GM23248 (cell line): ENCODE results near the gene DIP2C. TPM values are rescaled to one million over a fixed set of nuclear protein-coding genes. Genes with fewer than 3 reads are reported as not detected.

ENCODE experiments used
- DNase-seq: peaks from one replicate; pipeline ENCODE4 v3.0.0-alpha.2; 2015
- H2AFZ ChIP-seq: fragments of 200-600 bp; sonication (generic); 2 replicates; pipeline ENCODE4 v1.6.1; 2016; ENCODE audit warnings: antibody characterized with exemption
- H3F3A ChIP-seq: fragments of 200-600 bp; sonication (generic); 2 replicates; pipeline ENCODE4 v1.6.1; 2016; ENCODE audit warnings: mild to moderate bottlenecking, antibody characterized with exemption, mixed run types; ENCODE audit not compliant: insufficient read depth
- H3K27ac ChIP-seq: fragments of 200-600 bp; sonication (generic); 2 replicates; pipeline ENCODE4 v1.5.1; 2016; ENCODE audit warnings: mild to moderate bottlenecking
- H3K27me3 ChIP-seq: fragments of 200-600 bp; sonication (generic); replicated peaks from 2 replicates; pipeline ENCODE4 v1.6.1; 2016; ENCODE audit warnings: mild to moderate bottlenecking; ENCODE audit not compliant: insufficient read depth
- H3K36me3 ChIP-seq: fragments of 200-600 bp; sonication (generic); 2 replicates; pipeline ENCODE4 v1.6.1; 2016; ENCODE audit warnings: low read depth, mild to moderate bottlenecking
- H3K4me1 ChIP-seq: fragments of 200-600 bp; sonication (generic); 2 replicates; pipeline ENCODE4 v1.6.1; 2016; ENCODE audit warnings: mild to moderate bottlenecking; ENCODE audit not compliant: insufficient read depth
- H3K4me2 ChIP-seq: fragments of 200-600 bp; sonication (generic); one replicate; pipeline ENCODE4 v1.6.1; 2016; ENCODE audit warnings: mild to moderate bottlenecking; ENCODE audit not compliant: unreplicated experiment
- H3K4me3 ChIP-seq: fragments of 200-600 bp; sonication (generic); 2 replicates; pipeline ENCODE4 v1.5.1; 2016; ENCODE audit warnings: mild to moderate bottlenecking
- H3K79me2 ChIP-seq: fragments of 200-600 bp; sonication (generic); 2 replicates; pipeline ENCODE4 v1.6.1; 2016; ENCODE audit warnings: mild to moderate bottlenecking; ENCODE audit not compliant: insufficient read depth
- H3K9ac ChIP-seq: fragments of 200-600 bp; sonication (generic); 2 replicates; pipeline ENCODE4 v1.6.1; 2016; ENCODE audit warnings: mild to moderate bottlenecking
- H3K9me2 ChIP-seq: fragments of 200-600 bp; sonication (generic); 2 replicates; pipeline ENCODE4 v1.6.1; 2016; ENCODE audit warnings: mixed run types, mild to moderate bottlenecking, moderate library complexity; ENCODE audit not compliant: insufficient read depth
- H3K9me3 ChIP-seq: fragments of 200-600 bp; sonication (generic); one replicate; pipeline ENCODE4 v1.6.1; 2017; ENCODE audit warnings: low read depth
- H4K20me1 ChIP-seq: fragments of 200-600 bp; sonication (generic); 2 replicates; pipeline ENCODE4 v1.6.0; 2016; ENCODE audit not compliant: insufficient read depth
- EZH2 ChIP-seq: fragments of 200-600 bp; sonication (generic); IDR thresholded peaks from 2 replicates; pipeline ENCODE4 v1.6.1; 2018; ENCODE audit warnings: antibody characterized with exemption, mild to moderate bottlenecking; ENCODE audit not compliant: insufficient read depth, poor library complexity, severe bottlenecking
- EZH2phosphoT487 ChIP-seq: fragments of 200-600 bp; sonication (generic); IDR thresholded peaks from 2 replicates; pipeline ENCODE4 v1.6.1; 2018; ENCODE audit warnings: antibody characterized with exemption, moderate library complexity, mild to moderate bottlenecking, low read depth; ENCODE audit not compliant: insufficient read depth
- WGBS, 2 experiments: methylation state at CpG; one replicate each; pipeline ENCODE4 v1.1.6; 2015 to 2017; ENCODE audit warnings: low lambda C conversion rate in 2 of 2, low coverage in 1 of 2; ENCODE audit errors: missing lambda C conversion rate in 2 of 2; 5-methylcytosine and 5-hydroxymethylcytosine counted together
- in situ Hi-C: fragments of 300-500 bp; cut with MboI; formaldehyde crosslinking; loops from 2 replicates; pipeline ENCODE4 v1.15.0; 2020
- polyA plus RNA-seq: library from polyadenylated mRNA; unstranded; fragments of >200 nt; fragmentation: Nextera tagmentation; extraction: Ambion mirVana; gene quantifications from 2 replicates; pipeline ENCODE4 v1.2.1, GENCODE V29; 2016
- total RNA-seq: library from RNA; depleted of rRNA; stranded (reverse); fragments of >200 nt; shearing (Covaris generic); gene quantifications from 2 replicates; pipeline ENCODE4 v1.2.3, GENCODE V29; 2014

The DIP2C gene
- total and polyA plus RNA-seq, 2 experiments from 2014 or later: 12.0 to 13.1 TPM

DNA sequence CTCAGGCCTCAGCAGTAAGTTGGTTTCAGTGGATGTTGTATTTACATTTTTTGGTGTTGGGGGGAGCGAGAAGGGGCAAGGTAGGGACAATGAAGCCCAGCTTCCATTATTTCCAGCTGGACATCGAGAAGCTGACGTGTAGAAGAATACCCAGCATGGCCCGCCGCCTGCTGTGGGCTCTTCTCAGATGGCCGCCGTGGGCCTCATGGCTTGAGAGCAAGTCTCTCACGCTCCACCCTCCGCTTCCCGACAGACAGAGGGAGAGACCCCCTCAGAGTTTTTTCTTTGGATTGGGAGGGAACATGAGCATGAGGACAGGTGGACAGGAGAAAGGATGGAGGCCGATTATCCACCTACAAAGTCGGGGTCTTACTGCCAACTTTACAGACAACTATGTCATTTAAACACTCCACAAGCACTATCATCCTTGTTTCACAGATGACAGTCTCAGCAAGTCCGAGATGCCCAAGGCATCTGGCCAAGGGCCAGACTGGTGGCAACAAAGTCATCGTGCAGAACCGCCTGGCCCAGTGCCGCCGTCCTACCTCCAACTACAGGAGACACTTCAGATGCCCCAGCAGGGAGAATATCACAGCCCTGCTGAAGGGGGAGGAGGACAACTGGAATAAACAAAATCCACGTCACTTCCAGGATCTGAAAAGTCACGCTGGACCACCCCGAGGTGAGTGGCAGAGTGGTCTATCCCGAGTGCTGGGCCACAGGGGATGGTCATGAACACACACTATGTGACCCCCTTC lies 195.9 kb downstream of the DIP2C start:
- peaks cover 79% of the 10 kb centered on the region for H3K79me2 ChIP-seq
- H3K27ac ChIP-seq: no peak overlapping the region
- no peak for DNase-seq
- in situ Hi-C loops: no loop called here
- no peaks in the 10 kb centered on the region for H3K9me2 ChIP-seq
- H2AFZ ChIP-seq: no peak overlapping the region
- no peak overlapping the region for H3K4me2 ChIP-seq
- H3K4me1 ChIP-seq: peaks cover 16% of the 10 kb centered on the region
- no peaks in the 10 kb centered on the region for H4K20me1 ChIP-seq
- TF ChIP-seq EZH2phosphoT487: no peak
- WGBS, 2 experiments: 90 to 92% methylated on average over 20 to 21 of the region's 21 CpGs
- no peaks in the 10 kb centered on the region for H3K36me3 ChIP-seq
- H3K9me3 ChIP-seq: no peaks in the 10 kb centered on the region
- peaks cover 6% of the 10 kb centered on the region for H3F3A ChIP-seq
- no peaks in the 10 kb centered on the region for H3K27me3 ChIP-seq
- no peak overlapping the region for H3K9ac ChIP-seq
- H3K4me3 ChIP-seq: no peak overlapping the region

DNA sequence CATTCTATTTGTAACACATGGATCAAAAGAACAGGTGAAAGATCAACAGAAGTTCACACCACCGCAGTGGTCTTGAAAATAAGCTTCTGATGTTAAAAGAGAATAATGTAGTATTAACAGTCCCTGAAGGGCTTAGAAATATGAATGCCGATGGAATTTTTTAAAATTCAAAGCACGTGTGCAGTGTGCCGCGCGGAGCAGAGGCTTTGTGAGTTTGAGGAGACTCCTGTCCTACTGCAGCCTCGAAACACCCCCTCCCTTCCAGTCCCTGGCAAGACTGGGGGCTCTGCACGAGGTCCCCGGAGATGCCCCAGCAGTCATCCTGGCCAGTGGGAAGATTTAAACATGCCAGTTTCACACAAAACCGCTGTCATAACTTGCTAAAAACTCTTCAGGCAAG lies 196.6 kb downstream of the DIP2C start:
- Histone ChIP-seq H3K27me3 (no peaks in the 10 kb centered on the region), H3K27ac (no peak overlapping the region), H3K9ac (no peak overlapping the region), H4K20me1 (no peaks in the 10 kb centered on the region), H3K79me2 (peaks cover 80% of the 10 kb centered on the region), H3K9me2 (no peaks in the 10 kb centered on the region), H3F3A (peaks cover 6% of the 10 kb centered on the region), H3K4me2 (no peak overlapping the region), H3K4me1 (peaks cover 16% of the 10 kb centered on the region), H3K9me3 (no peaks in the 10 kb centered on the region), H3K36me3 (no peaks in the 10 kb centered on the region), H3K4me3 (no peak overlapping the region), H2AFZ (no peak overlapping the region)
- in situ Hi-C loops: no loop called here
- WGBS, 2 experiments: 57 to 62% methylated on average over 10 of the region's 10 CpGs
- DNase-seq: no peak
- TF ChIP-seq EZH2: no peak
- TF ChIP-seq EZH2phosphoT487: no peak

DNA sequence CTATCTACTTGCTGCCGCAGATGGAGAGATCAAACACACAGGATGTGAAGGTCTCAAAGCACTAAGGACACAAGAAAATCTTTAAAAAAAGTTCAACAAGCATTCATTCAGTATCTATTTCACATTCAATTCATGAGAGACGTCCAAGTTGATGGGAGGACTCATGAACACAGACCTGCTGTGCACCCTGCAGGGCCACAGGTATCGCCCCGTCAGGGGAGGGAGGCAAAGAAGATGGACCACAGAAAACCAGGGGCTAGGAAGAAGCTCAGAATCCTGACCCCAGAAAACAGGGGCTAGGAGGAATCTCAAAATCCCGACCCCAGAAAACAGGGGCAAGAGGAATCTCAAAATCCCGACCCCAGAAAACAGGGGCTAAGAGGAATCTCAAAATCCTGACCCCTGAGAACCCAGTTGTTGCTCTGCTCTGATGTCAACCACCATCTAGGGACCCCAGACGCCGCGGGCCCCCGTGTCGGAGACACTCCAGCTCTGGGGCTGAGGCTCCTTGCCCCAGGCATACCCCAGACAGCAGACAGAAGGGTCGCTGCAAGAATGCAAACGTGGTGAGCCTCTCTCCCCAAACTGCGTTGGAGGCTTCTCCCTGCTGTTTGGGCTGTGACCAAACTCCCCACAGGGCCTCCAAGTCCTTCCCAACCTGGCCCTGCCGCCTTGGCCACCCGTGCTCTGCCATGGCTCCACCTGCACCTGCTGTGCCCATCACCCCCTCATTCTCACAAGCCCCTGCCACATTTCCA lies 197.6 kb downstream of the DIP2C start:
- H3K36me3 ChIP-seq: no peaks in the 10 kb centered on the region
- no peaks in the 10 kb centered on the region for H4K20me1 ChIP-seq
- H3K79me2 ChIP-seq: peaks cover 80% of the 10 kb centered on the region
- H3F3A ChIP-seq: peaks cover 6% of the 10 kb centered on the region
- H3K9me3 ChIP-seq: no peaks in the 10 kb centered on the region
- no peak overlapping the region for H3K4me2 ChIP-seq
- H3K27me3 ChIP-seq: no peaks in the 10 kb centered on the region
- WGBS, 2 experiments: 88 to 89% methylated on average over 16 of the region's 16 CpGs
- H3K27ac ChIP-seq: peak overlapping the region; percentile 74
- H3K4me3 ChIP-seq: no peak overlapping the region
- peak overlapping the region; percentile 67 for H3K9ac ChIP-seq
- H3K9me2 ChIP-seq: no peaks in the 10 kb centered on the region
- in situ Hi-C loops: no loop called here
- no peak overlapping the region for H2AFZ ChIP-seq
- peaks cover 16% of the 10 kb centered on the region for H3K4me1 ChIP-seq
- no peak for DNase-seq
- TF ChIP-seq EZH2: no peak
- TF ChIP-seq EZH2phosphoT487: no peak

DNA sequence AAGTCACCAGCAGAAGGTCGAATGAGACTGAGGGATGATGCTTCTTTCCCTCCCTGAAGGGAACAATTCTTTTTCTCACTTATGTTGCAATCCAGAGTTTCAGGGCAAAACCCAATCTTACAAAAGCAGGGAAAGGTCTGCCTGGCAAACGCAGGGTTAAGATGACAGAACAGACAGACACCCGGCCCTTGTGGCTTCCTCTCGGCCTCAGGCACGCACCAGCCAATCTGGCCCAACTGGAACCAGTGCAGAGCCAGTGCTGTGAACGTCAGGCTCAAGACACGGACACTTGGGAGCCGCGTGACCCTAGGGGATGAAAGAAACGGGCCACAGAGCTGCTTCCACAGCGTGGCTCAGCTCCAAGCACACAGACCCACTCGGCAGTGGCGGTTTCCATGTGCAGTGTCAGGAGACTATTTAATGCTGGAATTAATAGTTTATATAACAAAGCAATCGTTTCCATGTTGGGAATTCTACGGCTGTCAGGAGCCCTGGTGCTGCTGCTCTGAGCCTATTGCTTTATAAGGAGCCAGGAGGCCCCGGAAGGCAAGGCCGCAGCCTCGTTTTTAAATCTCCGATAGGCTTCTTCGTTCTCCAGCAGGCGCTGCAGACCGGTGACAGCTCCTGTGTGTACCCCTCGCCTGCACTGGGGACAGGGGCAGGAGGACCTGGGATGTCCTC lies 198.4 kb downstream of the DIP2C start:
- no peaks in the 10 kb centered on the region for H3K36me3 ChIP-seq
- peaks cover 6% of the 10 kb centered on the region for H3F3A ChIP-seq
- peak overlapping the region; percentile 46 for H3K4me3 ChIP-seq
- H4K20me1 ChIP-seq: no peaks in the 10 kb centered on the region
- peaks cover 81% of the 10 kb centered on the region for H3K79me2 ChIP-seq
- peaks cover 18% of the 10 kb centered on the region for H3K4me1 ChIP-seq
- in situ Hi-C loops: no loop called here
- DNase-seq: peak; percentile 89
- TF ChIP-seq EZH2phosphoT487 (no peak), EZH2 (no peak)
- peak overlapping the region; percentile 74 for H3K27ac ChIP-seq
- H2AFZ ChIP-seq: peak overlapping the region; percentile 54
- H3K9me3 ChIP-seq: no peaks in the 10 kb centered on the region
- WGBS, 2 experiments: 15 to 18% methylated on average over 23 of the region's 23 CpGs
- no peaks in the 10 kb centered on the region for H3K9me2 ChIP-seq
- H3K4me2 ChIP-seq: peak overlapping the region; percentile 67
- H3K27me3 ChIP-seq: no peaks in the 10 kb centered on the region
- peak overlapping the region; percentile 67 for H3K9ac ChIP-seq
